GM12873 (cell line): Measurements from ENCODE around the gene LCLAT1.

ENCODE experiments used
- TF ChIP-seq, protein P1 (sequence below): IDR thresholded peaks from 2 replicates; pipeline ENCODE4 v1.5.1; 2012; ENCODE audit warnings: low read depth, mild to moderate bottlenecking, moderate library complexity, low read length, control low read depth; ENCODE audit not compliant: insufficient read depth; ENCODE audit errors: missing control alignments

Gene LCLAT1

GRCh38 chr2:30601375-30601774, 154.3 kb downstream of the LCLAT1 start:
- TF ChIP-seq, protein P1, sequence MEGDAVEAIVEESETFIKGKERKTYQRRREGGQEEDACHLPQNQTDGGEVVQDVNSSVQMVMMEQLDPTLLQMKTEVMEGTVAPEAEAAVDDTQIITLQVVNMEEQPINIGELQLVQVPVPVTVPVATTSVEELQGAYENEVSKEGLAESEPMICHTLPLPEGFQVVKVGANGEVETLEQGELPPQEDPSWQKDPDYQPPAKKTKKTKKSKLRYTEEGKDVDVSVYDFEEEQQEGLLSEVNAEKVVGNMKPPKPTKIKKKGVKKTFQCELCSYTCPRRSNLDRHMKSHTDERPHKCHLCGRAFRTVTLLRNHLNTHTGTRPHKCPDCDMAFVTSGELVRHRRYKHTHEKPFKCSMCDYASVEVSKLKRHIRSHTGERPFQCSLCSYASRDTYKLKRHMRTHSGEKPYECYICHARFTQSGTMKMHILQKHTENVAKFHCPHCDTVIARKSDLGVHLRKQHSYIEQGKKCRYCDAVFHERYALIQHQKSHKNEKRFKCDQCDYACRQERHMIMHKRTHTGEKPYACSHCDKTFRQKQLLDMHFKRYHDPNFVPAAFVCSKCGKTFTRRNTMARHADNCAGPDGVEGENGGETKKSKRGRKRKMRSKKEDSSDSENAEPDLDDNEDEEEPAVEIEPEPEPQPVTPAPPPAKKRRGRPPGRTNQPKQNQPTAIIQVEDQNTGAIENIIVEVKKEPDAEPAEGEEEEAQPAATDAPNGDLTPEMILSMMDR: no peak

DNA sequence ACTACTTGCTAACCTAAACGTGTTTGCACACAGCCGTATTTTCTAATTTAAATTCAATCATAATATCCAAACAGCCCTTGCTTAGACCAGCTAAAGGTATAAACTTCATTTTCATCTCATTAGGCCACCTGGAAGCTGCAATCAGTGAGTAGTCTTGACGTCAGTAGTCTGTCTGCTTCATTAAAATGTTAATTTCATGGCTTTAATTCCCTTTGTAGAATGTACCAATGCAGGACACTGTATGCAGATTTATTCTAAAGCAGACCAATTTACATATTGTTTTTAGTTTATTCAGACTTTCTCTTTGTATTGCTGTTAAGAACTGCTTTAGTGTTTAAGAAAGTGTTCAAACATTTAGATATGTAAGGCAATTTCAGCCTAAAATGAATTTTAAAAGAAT, 158.2 kb downstream of the LCLAT1 start:
- TF ChIP-seq, protein P1: no peak

GRCh38 chr2:30608643-30609042, 161.6 kb downstream of the LCLAT1 start:
- TF ChIP-seq, protein P1: no peak

GRCh38 chr2:30611583-30611982, 164.5 kb downstream of the LCLAT1 start:
- TF ChIP-seq, protein P1: no peak

DNA sequence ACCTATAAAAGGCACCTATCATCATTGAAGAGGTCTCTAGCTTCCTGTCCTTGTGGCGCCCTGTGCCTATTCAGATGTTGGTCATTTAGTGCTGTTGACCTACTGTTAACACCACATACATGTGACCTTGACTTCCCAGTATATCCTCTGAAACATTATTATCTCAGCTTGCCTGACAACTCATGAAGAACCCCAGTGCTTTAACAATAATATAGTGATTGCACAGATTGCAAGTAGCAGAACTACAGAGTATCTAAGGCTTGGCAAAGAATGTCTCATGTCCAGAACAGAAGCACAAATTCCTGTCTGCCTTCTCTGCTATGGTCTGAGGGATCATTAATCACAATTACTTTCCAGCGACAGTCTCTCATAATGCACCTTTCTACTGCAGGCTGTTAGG, 165.3 kb downstream of the LCLAT1 start:
- TF ChIP-seq, protein P1: no peak

DNA sequence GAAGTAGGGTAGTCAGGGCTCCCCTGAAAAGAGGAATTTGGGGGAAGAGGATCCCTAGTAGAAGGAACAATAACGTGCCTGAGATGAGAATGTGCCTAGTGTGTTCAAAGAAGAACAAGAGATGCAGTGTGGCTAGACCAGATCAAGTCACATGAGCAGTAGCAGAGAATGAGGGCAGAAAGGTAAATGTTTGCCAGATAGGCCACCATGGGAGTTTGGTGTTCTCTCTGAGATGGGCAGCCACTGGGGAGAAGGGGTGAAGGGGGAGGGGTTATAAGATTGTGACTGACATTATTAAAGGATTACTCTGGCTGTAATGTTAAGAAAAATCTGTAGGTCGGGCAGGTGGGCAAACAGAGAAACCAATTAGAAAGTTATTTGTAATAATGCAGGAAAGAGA, 166.0 kb downstream of the LCLAT1 start:
- TF ChIP-seq, protein P1: no peak

- TF ChIP-seq, protein P1: no peak
These were observed 168.9 kb downstream of the LCLAT1 start for GRCh38 chr2:30615926-30616325.
